HG03025 (cell line): ENCODE data around the gene TMEM253.

ENCODE experiments used
- ATAC-seq: cut with Tn5 transposase; IDR thresholded peaks from one replicate; pipeline ENCODE4 v1.9.1; 2021; ENCODE audit warnings: mild to moderate bottlenecking, moderate library complexity; ENCODE audit not compliant: unreplicated experiment, low FRiP score

The TMEM253 gene

DNA sequence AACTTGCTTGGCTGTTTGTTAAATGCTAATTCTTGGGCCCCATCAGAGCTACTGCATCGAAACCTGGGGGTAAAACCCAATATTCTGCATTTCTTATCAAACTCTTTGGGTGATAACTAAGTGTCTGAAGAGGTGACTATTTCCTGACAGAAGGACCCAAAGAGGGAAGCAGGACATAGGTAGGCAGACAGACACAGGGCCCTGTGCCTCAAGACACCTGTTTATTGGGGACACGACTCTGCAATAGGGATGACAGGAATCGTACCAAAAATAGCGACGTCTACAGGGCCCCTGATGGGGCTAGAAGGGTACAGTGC lies 11.0 kb upstream of the TMEM253 start:
- no peak for ATAC-seq

DNA sequence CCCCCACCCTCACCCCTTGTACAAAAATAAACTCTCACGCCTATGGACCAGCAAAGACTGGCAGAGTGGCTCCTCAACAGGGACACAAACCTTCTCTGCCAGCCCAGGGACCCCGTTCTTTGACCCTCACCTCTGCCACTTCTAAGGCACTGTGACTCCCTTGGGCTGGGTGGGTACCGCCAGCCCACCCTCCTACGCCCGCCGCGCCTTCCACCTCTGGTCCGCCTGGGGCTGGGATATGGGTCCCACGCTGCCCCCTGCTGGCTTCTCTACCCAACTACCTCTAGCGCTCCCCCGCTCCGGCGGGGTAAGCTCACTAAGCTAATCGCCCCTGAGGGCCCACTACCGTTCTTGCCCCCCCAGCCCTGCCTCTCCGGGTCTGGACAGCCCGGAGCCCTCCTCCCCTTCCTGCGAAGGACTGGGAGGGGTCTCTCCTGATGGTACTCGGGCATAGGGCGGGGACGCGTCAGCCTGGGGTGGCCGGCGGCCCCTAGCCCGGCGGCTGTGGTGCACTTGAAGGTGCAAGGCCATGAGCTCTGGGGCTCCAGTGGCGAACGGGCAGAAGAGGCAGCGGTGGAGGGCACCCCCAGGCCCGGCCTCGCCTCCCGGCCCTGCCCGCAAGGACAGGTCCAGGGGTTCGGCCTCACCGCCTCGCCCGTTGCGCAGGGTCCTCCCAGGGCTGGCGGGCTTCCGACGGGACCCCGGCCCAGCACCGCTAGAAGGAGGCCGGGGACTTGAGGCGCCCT lies 10.5 kb upstream of the TMEM253 start:
- no peak for ATAC-seq

GRCh38 chr14:21090940-21091663 lies 9.8 kb upstream of the TMEM253 start:
- ATAC-seq: no peak

DNA sequence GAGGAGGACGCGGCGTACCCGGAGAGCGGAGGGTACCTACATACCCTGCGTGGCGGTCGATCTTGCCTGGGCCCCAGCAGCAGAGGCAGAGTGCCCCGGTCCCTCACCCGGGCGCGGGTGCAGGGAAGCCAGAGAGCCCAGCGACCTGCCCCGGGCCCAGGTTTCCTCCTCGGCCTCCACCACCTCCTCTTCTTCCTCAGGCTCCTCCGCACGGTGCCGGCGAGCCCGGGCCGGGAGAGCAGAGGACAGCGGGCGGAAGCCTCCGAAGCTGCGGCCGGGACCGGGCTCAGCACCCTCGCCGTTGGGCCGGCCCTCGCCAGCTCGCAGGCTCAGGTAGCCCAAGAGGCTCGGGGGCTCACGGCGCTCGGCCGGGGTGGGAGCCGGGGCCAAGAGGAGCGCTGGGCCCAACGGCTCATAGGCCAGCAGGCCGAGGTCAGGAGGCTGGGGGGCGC lies 9.0 kb upstream of the TMEM253 start:
- ATAC-seq: no peak

GRCh38 chr14:21092273-21093011 lies 8.4 kb upstream of the TMEM253 start:
- peak; percentile 71 for ATAC-seq

- no peak for ATAC-seq
These were observed 7.8 kb upstream of the TMEM253 start for GRCh38 chr14:21093018-21093417.

DNA sequence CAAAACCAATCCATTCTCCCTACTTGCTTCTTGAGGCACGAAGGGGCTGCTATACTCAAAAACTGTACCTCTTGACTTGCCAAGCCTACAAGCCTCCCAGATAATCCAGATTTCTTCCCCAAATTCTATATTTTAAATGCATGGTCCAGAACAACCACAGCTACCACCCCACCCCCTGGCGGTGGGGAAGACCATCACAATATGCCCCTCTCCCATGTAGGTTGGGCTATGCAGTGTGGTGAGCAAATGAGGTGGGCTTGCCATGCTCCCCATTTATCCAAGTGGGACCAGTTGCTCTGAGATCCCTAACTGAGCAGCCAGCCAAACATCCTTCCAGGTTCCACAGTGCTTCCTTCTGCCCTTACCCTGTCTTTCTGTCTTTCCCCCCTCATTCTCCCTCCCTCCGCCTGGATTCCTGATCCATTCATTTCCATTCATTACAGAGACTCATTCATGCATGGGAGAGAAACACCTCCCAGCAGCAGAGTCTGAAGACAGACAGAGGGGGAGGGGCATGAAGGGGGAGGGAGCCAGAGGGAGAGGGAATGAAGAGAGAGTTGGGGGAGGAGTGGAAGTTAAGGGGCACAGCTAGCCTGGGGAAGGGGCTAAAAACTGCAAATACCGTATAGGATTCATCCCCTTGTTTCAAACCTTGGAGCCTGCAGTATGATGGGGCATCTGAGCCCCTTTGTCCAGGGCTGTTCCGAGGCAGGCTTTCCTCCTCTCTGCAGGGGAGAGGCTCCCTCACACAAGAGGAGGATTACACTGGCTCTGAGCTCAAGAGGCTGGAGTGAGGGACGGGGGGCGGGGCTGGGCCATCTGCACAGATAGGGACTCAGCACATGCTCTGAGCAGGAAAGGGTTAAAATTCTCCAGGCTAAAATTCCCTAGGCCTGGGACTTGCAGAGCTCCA lies 6.8 kb upstream of the TMEM253 start:
- no peak for ATAC-seq

DNA sequence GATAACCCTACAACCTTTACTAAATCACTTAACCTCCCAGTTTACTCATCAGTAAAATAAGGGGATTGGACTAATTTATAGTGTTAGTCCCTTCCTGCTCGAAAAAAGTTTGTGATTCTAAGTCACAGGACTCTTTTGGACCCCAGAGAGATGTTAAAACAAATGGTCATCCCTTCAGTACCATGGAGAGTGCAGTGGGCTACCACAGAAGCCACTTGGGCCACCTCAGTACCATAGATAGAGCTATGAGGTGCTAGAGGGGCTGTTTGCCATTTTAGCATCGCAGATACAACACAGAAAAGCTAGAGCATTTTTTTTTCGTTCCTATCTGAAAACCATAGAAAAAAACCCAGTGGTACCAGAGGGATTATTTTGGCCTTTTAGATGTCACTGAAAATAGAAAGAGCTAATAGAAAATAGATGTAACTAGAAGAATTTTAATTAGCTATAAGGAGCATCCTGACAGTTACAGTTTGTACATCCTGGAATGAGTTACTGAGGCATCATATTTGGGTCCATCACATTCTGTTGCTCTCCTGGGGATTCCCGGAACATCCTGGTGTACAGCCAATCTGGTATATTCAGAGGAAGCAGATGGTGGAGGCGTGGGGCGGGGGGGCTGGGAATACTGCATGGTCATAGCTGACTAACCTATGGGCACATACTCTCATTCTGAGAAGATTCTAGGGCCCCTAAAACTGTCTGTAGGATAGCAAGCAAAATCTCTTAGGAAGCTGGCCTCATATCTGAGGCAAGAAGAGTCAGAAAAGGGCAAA lies 5.2 kb upstream of the TMEM253 start:
- ATAC-seq: no peak

DNA sequence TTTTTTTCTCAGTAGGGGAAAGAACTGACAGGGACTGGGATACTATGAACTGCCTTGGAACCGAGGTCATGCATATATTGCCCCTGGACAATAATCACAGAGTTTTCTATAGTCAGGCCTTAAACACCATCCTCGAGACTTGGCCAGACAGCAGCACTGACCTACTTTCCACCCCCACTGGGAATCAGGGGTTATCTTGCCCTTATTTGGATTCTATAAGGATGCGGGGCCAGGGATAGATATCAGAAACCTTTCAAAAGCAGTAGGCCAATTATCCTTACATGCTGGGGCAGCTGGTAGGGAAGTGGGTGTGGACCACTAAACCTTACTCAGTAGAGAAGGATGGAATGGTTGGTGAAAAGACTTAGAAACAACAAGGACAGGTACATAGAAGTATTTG lies 4.4 kb upstream of the TMEM253 start:
- no peak for ATAC-seq

- ATAC-seq: no peak
These were observed 3.8 kb upstream of the TMEM253 start for GRCh38 chr14:21096978-21097635.

GRCh38 chr14:21097636-21098075 lies 3.2 kb upstream of the TMEM253 start:
- no peak for ATAC-seq

DNA sequence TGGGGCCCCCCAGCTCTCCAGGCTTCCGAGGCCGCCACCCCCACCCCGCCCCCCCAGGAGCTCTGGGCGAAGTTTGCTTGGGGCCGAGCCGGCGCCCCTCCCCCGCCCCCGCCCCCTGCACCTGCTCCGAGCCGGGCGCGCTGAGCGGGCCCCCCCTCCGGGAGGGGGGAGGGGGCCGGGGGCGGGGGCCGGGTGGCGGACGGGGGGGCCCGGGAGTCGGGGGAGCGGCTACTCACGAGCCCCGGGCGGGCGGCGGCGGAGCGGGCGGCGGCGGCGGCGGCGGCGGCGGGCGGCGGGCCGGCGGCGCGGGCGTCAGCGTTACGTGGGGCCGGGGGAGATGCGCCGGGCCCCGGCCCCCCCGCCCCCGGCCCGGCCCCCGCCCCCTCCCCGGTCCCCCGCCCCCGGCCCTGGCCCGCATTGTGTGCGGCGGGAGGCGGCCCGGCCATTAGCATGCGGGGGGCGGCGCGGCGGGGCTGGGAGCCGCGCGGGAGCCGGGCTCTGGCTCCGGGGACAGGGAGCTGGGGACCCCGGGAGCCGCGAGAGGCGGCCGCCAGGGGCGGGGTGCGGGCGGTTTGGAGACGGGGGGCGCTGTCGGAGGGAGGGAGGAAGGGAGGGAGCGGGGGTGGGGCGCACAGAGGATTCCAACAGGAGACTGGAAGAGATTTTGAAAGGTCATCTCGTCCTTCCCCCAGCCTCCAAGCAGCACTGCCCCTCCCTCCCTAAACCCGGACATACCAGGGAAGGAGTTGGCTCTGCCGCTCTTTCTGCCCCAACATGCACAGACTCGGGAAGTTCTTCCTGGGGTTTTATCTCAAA lies 2.6 kb upstream of the TMEM253 start, which contains the start of gene ZNF219:
ZNF219 (minus strand) TSS at position 580 of the 816 bp plus-strand sequence. CDS start 5,064 bp downstream, outside the sequence.
- no peak for ATAC-seq

- ATAC-seq: no peak
These were observed 1.8 kb upstream of the TMEM253 start for GRCh38 chr14:21098892-21099595.

- no peak for ATAC-seq
These were observed 1.3 kb upstream of the TMEM253 start for GRCh38 chr14:21099596-21099985.

GRCh38 chr14:21101802-21102413 lies 1.0 kb downstream of the TMEM253 start:
- no peak for ATAC-seq

GRCh38 chr14:21102521-21103410 lies 1.9 kb downstream of the TMEM253 start:
- no peak for ATAC-seq
